Neural progenitor cell (in vitro differentiated cells): Measurements from ENCODE around the gene COL13A1. TPM values are rescaled to one million over a fixed set of nuclear protein-coding genes. Genes with fewer than 3 reads are reported as not detected.

Experiments used
- DNase-seq: peaks from one replicate; pipeline ENCODE4 v3.0.0-alpha.2; 2016; ENCODE audit warnings: low spot score
- H2AFZ ChIP-seq: fragments of 200-600 bp; sonication (generic); replicated peaks from 2 replicates; pipeline ENCODE4 v1.6.1; 2016; ENCODE audit warnings: antibody characterized with exemption
- H3F3A ChIP-seq: fragments of 200-600 bp; sonication (generic); 2 replicates; pipeline ENCODE4 v1.6.1; 2016; ENCODE audit warnings: antibody characterized with exemption, low read depth
- H3K27ac ChIP-seq: fragments of 200-600 bp; sonication (generic); 2 replicates; pipeline ENCODE4 v1.5.1; 2016; ENCODE audit warnings: mild to moderate bottlenecking
- H3K27me3 ChIP-seq: fragments of 200-600 bp; sonication (generic); 2 replicates; pipeline ENCODE4 v1.6.1; 2016; ENCODE audit warnings: mild to moderate bottlenecking, moderate library complexity
- H3K36me3 ChIP-seq: fragments of 200-600 bp; sonication (generic); 2 replicates; pipeline ENCODE4 v1.5.1; 2016
- H3K4me1 ChIP-seq: fragments of 200-600 bp; sonication (generic); 2 replicates; pipeline ENCODE4 v1.6.1; 2016; ENCODE audit warnings: mixed run types
- H3K4me2 ChIP-seq: fragments of 200-600 bp; sonication (generic); 2 replicates; pipeline ENCODE4 v1.6.1; 2016
- H3K4me3 ChIP-seq: fragments of 200-600 bp; sonication (generic); 2 replicates; pipeline ENCODE4 v1.5.1; 2016
- H3K79me2 ChIP-seq: fragments of 200-600 bp; sonication (generic); 2 replicates; pipeline ENCODE4 v1.6.1; 2016; ENCODE audit warnings: low read depth
- H3K9ac ChIP-seq: fragments of 200-600 bp; sonication (generic); 2 replicates; pipeline ENCODE4 v1.6.1; 2016
- H3K9me3 ChIP-seq: fragments of 200-600 bp; sonication (generic); 2 replicates; pipeline ENCODE4 v1.5.1; 2016; ENCODE audit warnings: low read depth
- H4K20me1 ChIP-seq: fragments of 200-600 bp; sonication (generic); 2 replicates; pipeline ENCODE4 v1.6.1; 2016; ENCODE audit warnings: low read depth
- H3K27ac Mint-ChIP-seq: 3 replicates; pipeline ENCODE4 v1.8.0; 2021; ENCODE audit warnings: mixed read lengths
- H3K27me3 Mint-ChIP-seq: 2 replicates; pipeline ENCODE4 v1.8.0; 2022; ENCODE audit warnings: low read depth, mild to moderate bottlenecking, inconsistent platforms, moderate library complexity, mixed read lengths; ENCODE audit not compliant: insufficient read depth
- H3K36me3 Mint-ChIP-seq: 3 replicates; pipeline ENCODE4 v1.8.0; 2021; ENCODE audit warnings: mixed read lengths
- H3K4me1 Mint-ChIP-seq: 3 replicates; pipeline ENCODE4 v1.8.0; 2021; ENCODE audit warnings: mixed read lengths
- H3K4me3 Mint-ChIP-seq: 3 replicates; pipeline ENCODE4 v1.8.0; 2021; ENCODE audit warnings: mild to moderate bottlenecking, moderate library complexity, mixed read lengths
- H3K9me3 Mint-ChIP-seq: 3 replicates; pipeline ENCODE4 v1.8.0; 2020; ENCODE audit warnings: mixed read lengths
- CTCF ChIP-seq: fragments of 200-600 bp; sonication (generic); IDR thresholded peaks from 2 replicates; pipeline ENCODE4 v1.5.1; 2017; ENCODE audit warnings: antibody characterized with exemption, mild to moderate bottlenecking
- EZH2 ChIP-seq: fragments of 200-600 bp; sonication (generic); IDR thresholded peaks from 2 replicates; pipeline ENCODE4 v1.6.1; 2017; ENCODE audit warnings: antibody characterized with exemption, mild to moderate bottlenecking, moderate library complexity
- EZH2phosphoT487 ChIP-seq: fragments of 200-600 bp; sonication (generic); IDR thresholded peaks from 2 replicates; pipeline ENCODE4 v1.6.1; 2017; ENCODE audit warnings: antibody characterized with exemption
- total RNA-seq: library from RNA; depleted of rRNA; stranded (reverse); fragments of >200 nt; gene quantifications from 2 replicates; pipeline ENCODE4 v1.2.3, GENCODE V29; 2015; ENCODE audit warnings: low replicate concordance

COL13A1 gene
- total RNA-seq, 1 donor from 2014 or later: 1.3 TPM

DNA sequence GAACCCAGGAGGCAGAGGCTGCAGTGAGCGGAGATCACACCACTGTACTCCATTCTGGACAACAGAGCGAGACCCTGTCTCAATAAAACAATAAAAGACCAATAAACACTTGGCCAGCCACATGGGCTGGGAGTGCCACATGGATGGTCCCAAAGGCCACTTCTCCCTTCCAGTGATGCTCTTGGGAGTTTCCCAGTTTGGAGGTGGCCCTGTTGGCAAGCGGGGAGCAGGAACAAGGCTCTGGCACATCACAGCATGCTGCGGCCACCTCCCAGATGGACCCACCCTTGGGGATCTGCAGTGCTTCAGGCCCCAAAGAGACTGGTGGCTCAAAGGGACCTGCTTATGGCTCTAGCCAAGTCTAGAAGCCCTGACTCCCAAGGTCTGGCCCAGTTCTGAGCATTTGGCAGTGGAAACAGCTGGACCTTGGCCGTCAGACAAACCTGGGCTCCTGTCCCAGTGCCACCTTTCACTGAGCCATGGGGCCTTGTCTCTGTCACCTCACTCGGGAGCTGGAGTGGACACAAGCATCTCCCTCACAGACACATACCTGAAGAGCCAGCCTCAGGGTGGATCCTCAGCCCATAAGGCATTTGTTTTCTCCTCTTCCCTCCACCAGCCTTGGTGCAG is 91.7 kb downstream of the COL13A1 start:
- peaks cover 11% of the 10 kb centered on the region for H3F3A ChIP-seq
- H3K4me3 Mint-ChIP-seq: no peak overlapping the region
- peaks cover 26% of the 10 kb centered on the region for H3K4me1 ChIP-seq
- H3K36me3 Mint-ChIP-seq: no peaks in the 10 kb centered on the region
- H4K20me1 ChIP-seq: no peaks in the 10 kb centered on the region
- no peaks in the 10 kb centered on the region for H3K79me2 ChIP-seq
- no peaks in the 10 kb centered on the region for H3K36me3 ChIP-seq
- H3K27me3 ChIP-seq: no peaks in the 10 kb centered on the region
- no peak overlapping the region for H3K9ac ChIP-seq
- H3K4me2 ChIP-seq: no peak overlapping the region
- no peak overlapping the region for H2AFZ ChIP-seq
- no peaks in the 10 kb centered on the region for H3K9me3 Mint-ChIP-seq
- H3K27me3 Mint-ChIP-seq: peaks cover 7% of the 10 kb centered on the region
- H3K27ac ChIP-seq: no peak overlapping the region
- DNase-seq: no peak
- H3K4me1 Mint-ChIP-seq: peaks cover 24% of the 10 kb centered on the region
- H3K9me3 ChIP-seq: no peaks in the 10 kb centered on the region
- no peak overlapping the region for H3K4me3 ChIP-seq
- TF ChIP-seq EZH2: no peak
- no peak for TF ChIP-seq CTCF
- TF ChIP-seq EZH2phosphoT487: no peak
- no peak overlapping the region for H3K27ac Mint-ChIP-seq

DNA sequence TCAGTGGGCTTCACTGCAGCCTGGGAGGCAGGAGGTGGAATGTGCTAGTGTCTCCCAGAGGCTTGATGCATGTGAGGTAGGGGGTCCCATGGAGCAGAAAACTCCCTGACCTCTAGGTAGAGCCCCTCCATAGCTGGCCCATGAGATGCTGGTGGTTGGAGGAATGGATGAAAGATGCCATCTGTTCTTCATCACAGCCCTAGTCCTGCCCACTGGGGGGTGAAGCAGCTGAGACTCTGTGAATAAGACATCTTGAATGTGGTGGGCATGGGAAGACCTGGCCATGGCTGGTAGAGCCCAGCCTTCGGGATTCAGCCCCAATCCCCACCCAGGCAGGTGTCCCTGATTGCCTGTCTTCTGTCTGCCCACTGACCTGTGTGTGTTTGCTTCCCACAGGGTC is 92.5 kb downstream of the COL13A1 start:
- H3K4me1 ChIP-seq: peaks cover 32% of the 10 kb centered on the region
- no peaks in the 10 kb centered on the region for H3K27me3 ChIP-seq
- H3K27ac ChIP-seq: no peak overlapping the region
- no peaks in the 10 kb centered on the region for H3K9me3 Mint-ChIP-seq
- no peaks in the 10 kb centered on the region for H3K36me3 Mint-ChIP-seq
- H3K27me3 Mint-ChIP-seq: peaks cover 11% of the 10 kb centered on the region
- peaks cover 31% of the 10 kb centered on the region for H3K4me1 Mint-ChIP-seq
- H3F3A ChIP-seq: peaks cover 11% of the 10 kb centered on the region
- no peak for TF ChIP-seq EZH2
- TF ChIP-seq CTCF: no peak
- TF ChIP-seq EZH2phosphoT487: no peak
- no peaks in the 10 kb centered on the region for H4K20me1 ChIP-seq
- H3K4me3 ChIP-seq: no peak overlapping the region
- H3K4me3 Mint-ChIP-seq: no peak overlapping the region
- no peak overlapping the region for H3K27ac Mint-ChIP-seq
- no peak overlapping the region for H2AFZ ChIP-seq
- no peaks in the 10 kb centered on the region for H3K9me3 ChIP-seq
- no peak overlapping the region for H3K4me2 ChIP-seq
- DNase-seq: no peak
- no peaks in the 10 kb centered on the region for H3K36me3 ChIP-seq
- no peaks in the 10 kb centered on the region for H3K79me2 ChIP-seq
- no peak overlapping the region for H3K9ac ChIP-seq

DNA sequence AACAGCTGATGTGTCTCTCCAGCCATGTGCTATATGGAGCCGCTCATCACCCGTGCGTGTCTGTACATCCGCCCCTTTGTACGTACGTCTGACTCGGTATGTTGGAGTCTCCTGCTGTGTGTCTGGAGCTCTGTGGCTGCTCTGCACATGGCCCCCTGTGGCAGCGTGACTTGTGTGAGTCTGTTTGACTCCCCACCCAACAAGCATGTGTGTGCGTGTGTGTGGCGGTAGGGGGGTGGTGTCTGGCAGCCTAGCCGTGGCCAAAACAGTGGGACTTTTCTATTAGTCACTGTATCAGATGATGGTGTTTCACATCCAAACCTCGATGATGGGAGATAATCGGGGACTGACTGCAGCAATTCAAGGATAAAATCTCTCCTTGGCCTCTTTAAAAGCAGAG is 94.1 kb downstream of the COL13A1 start:
- Histone ChIP-seq H3K79me2 (no peaks in the 10 kb centered on the region), H3K9ac (no peak overlapping the region), H3K27me3 (no peaks in the 10 kb centered on the region), H3K4me2 (no peak overlapping the region), H3K27ac (no peak overlapping the region), H3K9me3 (no peaks in the 10 kb centered on the region), H2AFZ (no peak overlapping the region), H4K20me1 (no peaks in the 10 kb centered on the region), H3K4me3 (no peak overlapping the region), H3K4me1 (peaks cover 42% of the 10 kb centered on the region), H3K36me3 (no peaks in the 10 kb centered on the region), H3F3A (peaks cover 17% of the 10 kb centered on the region)
- Mint-ChIP-seq H3K4me3 (no peak overlapping the region), H3K4me1 (peaks cover 43% of the 10 kb centered on the region), H3K27ac (peak overlapping the region; percentile 83), H3K27me3 (peaks cover 15% of the 10 kb centered on the region), H3K9me3 (no peaks in the 10 kb centered on the region), H3K36me3 (no peaks in the 10 kb centered on the region)
- TF ChIP-seq EZH2 (no peak), EZH2phosphoT487 (no peak), CTCF (no peak)
- no peak for DNase-seq
